Liver (tissue), 9 donors: ENCODE data around the gene ADAMTS6. TPM values are rescaled to one million over a fixed set of nuclear protein-coding genes. Genes with fewer than 3 reads are reported as not detected.

Source experiments
- DNase-seq: peaks from one replicate; pipeline ENCODE4 v3.0.0-alpha.2; 2017; ENCODE audit warnings: low spot score
- H3K27ac ChIP-seq, 2 donors: one replicate each; pipeline ENCODE4 v1.7.0; 2013; ENCODE audit warnings: inconsistent platforms in 2 of 2, low read length in 2 of 2, control low read depth in 1 of 2, low read depth in 1 of 2, mild to moderate bottlenecking in 1 of 2
- H3K27me3 ChIP-seq, 4 donors: one replicate each; pipeline versions ENCODE4 v1.6.1 to v1.7.0; 2013; ENCODE audit warnings: low read length in 3 of 4, inconsistent platforms in 1 of 4, mild to moderate bottlenecking in 1 of 4, moderate library complexity in 1 of 4; ENCODE audit not compliant: control insufficient read depth in 4 of 4, insufficient read depth in 4 of 4
- H3K36me3 ChIP-seq, 4 donors: one replicate each; pipeline versions ENCODE4 v1.6.1 to v1.7.0; 2013; ENCODE audit warnings: low read length in 3 of 4, mild to moderate bottlenecking in 3 of 4, low read depth in 1 of 4, moderate library complexity in 1 of 4; ENCODE audit not compliant: control insufficient read depth in 4 of 4, insufficient read depth in 3 of 4
- H3K4me1 ChIP-seq, 4 donors: one replicate each; pipeline versions ENCODE4 v1.6.1 to v1.7.0; 2013; ENCODE audit warnings: low read length in 3 of 4, mild to moderate bottlenecking in 3 of 4, moderate library complexity in 1 of 4; ENCODE audit not compliant: control insufficient read depth in 4 of 4, insufficient read depth in 4 of 4
- H3K4me3 ChIP-seq, 3 donors: one replicate each; pipeline versions ENCODE4 v1.6.1 to v1.7.0; 2013; ENCODE audit warnings: low read length in 3 of 3, control low read depth in 1 of 3, low read depth in 1 of 3, mild to moderate bottlenecking in 1 of 3
- H3K9ac ChIP-seq, 2 donors: one replicate each; pipeline ENCODE4 v1.7.0; 2013; ENCODE audit warnings: low read length in 2 of 2, mild to moderate bottlenecking in 2 of 2, moderate library complexity in 2 of 2, control low read depth in 1 of 2, low read depth in 1 of 2
- H3K9me3 ChIP-seq, 4 donors: one replicate each; pipeline versions ENCODE4 v1.6.1 to v1.7.0; 2013; ENCODE audit warnings: low read length in 3 of 4; ENCODE audit not compliant: control insufficient read depth in 4 of 4
- EGR1 ChIP-seq, 2 donors: IDR thresholded peaks; 2 replicates each; pipeline ENCODE4 v1.6.1; 2016 to 2018; ENCODE audit warnings: antibody characterized with exemption in 2 of 2, low read depth in 2 of 2
- FOXA1 ChIP-seq: IDR thresholded peaks from 2 replicates; pipeline ENCODE4 v1.6.1; 2016; ENCODE audit warnings: antibody characterized with exemption
- FOXA2 ChIP-seq: IDR thresholded peaks from 2 replicates; pipeline ENCODE4 v1.6.1; 2016; ENCODE audit warnings: antibody characterized with exemption
- GABPA ChIP-seq, 2 donors: IDR thresholded peaks in 1 of 2; conservative IDR thresholded peaks in 1 of 2; 2 replicates each; pipeline ENCODE4 v1.6.1; 2016; ENCODE audit warnings: antibody characterized with exemption in 2 of 2, mild to moderate bottlenecking in 1 of 2, moderate library complexity in 1 of 2
- HNF4A ChIP-seq, 2 donors: conservative IDR thresholded peaks; 2 replicates each; pipeline ENCODE4 v1.6.1; 2016; ENCODE audit warnings: antibody characterized with exemption in 2 of 2, mild to moderate bottlenecking in 2 of 2
- HNF4G ChIP-seq: IDR thresholded peaks from 2 replicates; pipeline ENCODE4 v1.6.1; 2016; ENCODE audit warnings: antibody characterized with exemption
- NR2F2 ChIP-seq: IDR thresholded peaks from 2 replicates; pipeline ENCODE4 v1.6.1; 2016; ENCODE audit warnings: antibody characterized with exemption
- RAD21 ChIP-seq, 2 donors: IDR thresholded peaks; 2 replicates each; pipeline ENCODE4 v1.6.1; 2016; ENCODE audit warnings: antibody characterized with exemption in 2 of 2, mild to moderate bottlenecking in 2 of 2
- RXRA ChIP-seq, 2 donors: IDR thresholded peaks; 2 replicates each; pipeline ENCODE4 v1.6.1; 2017 to 2018; ENCODE audit warnings: antibody characterized with exemption in 2 of 2, mild to moderate bottlenecking in 1 of 2
- SP1 ChIP-seq: IDR thresholded peaks from 2 replicates; pipeline ENCODE4 v1.6.1; 2018; ENCODE audit warnings: antibody characterized with exemption, mild to moderate bottlenecking
- TAF1 ChIP-seq: conservative IDR thresholded peaks from 2 replicates; pipeline ENCODE4 v1.6.1; 2016; ENCODE audit warnings: antibody characterized with exemption, mild to moderate bottlenecking
- YY1 ChIP-seq: IDR thresholded peaks from 2 replicates; pipeline ENCODE4 v1.6.1; 2016; ENCODE audit warnings: antibody characterized with exemption, mild to moderate bottlenecking
- WGBS: extraction: QIAGEN DNeasy Blood & Tissue Kit; methylation state at CpG from one replicate; pipeline ENCODE4 v1.1.7; 2013; 5-methylcytosine and 5-hydroxymethylcytosine counted together
- polyA plus RNA-seq, 2 donors: library from polyadenylated mRNA; stranded (reverse) in 1 of 2; unstranded in 1 of 2; fragments of 200-250 nt in 1 of 2; fragments of >200 nt in 1 of 2; fragmentation: Nextera tagmentation in 1 of 2; extraction: Ambion mirVana in 1 of 2; gene quantifications; one replicate each; pipeline versions ENCODE4 v1.2.1 to v1.2.3, GENCODE V29; 2013 to 2015
- total RNA-seq, 2 donors: library from RNA; depleted of rRNA; stranded (reverse); fragments of >200 nt; gene quantifications; one replicate each; pipeline ENCODE4 v1.2.3, GENCODE V29; 2014
- TF ChIP-seq, protein P1 (sequence below): IDR thresholded peaks from 2 replicates; pipeline ENCODE4 v1.6.1; 2016; ENCODE audit warnings: antibody characterized with exemption
- TF ChIP-seq, protein P2 (sequence below): IDR thresholded peaks from 2 replicates; pipeline ENCODE4 v1.6.1; 2016; ENCODE audit warnings: antibody characterized with exemption, mild to moderate bottlenecking
- TF ChIP-seq, protein P3 (sequence below): fragments of 150-350 bp; IDR thresholded peaks from 2 replicates; pipeline ENCODE4 v1.5.1; 2017; ENCODE audit warnings: improper control_type of control experiment, low read depth, low read length; ENCODE audit not compliant: missing input control
- TF ChIP-seq, protein P4 (sequence below): IDR thresholded peaks from 2 replicates; pipeline ENCODE4 v1.6.1; 2016; ENCODE audit warnings: antibody characterized with exemption
- TF ChIP-seq, protein P5 (sequence below): IDR thresholded peaks from 2 replicates; pipeline ENCODE4 v1.6.1; 2016; ENCODE audit warnings: antibody characterized with exemption
- donor health status: healthy.
- donor health status: healthy.
- donor health status: healthy.
- donor health status: healthy.
- donor health status: healthy.

Gene ADAMTS6
- total and polyA plus RNA-seq, 4 donors = 0.06 to 2.0 (median 0.59) TPM

DNA sequence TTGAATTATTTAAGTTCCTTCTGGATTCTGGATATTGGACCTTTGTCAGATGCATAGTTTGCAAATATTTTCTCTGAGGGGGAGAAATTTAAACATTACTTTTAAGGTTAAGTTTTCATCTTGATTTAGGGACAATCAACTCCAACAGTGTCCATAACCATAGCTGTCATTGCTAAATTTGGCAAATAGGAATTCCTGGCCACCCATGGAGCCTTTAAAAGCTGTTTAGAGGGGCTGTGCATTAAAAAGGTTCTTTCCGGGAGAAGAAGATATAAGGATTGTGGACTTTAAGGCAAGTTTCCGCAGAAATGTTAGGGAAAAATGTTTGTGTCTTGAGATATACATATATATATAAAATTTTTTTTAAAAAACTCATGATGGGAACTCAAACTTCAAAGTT, 339.7 kb downstream of the ADAMTS6 start:
- TF ChIP-seq GABPA (IDR thresholded peaks at IDR 0.05 in 1 of 2, conservative IDR thresholded peaks at IDR 0.05 in 1 of 2) (no peak), TAF1 (no peak), RAD21 (IDR thresholded peaks at IDR 0.05) (no peak), FOXA2 (no peak)
- TF ChIP-seq, protein P1, sequence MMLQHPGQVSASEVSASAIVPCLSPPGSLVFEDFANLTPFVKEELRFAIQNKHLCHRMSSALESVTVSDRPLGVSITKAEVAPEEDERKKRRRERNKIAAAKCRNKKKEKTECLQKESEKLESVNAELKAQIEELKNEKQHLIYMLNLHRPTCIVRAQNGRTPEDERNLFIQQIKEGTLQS = no peak

DNA sequence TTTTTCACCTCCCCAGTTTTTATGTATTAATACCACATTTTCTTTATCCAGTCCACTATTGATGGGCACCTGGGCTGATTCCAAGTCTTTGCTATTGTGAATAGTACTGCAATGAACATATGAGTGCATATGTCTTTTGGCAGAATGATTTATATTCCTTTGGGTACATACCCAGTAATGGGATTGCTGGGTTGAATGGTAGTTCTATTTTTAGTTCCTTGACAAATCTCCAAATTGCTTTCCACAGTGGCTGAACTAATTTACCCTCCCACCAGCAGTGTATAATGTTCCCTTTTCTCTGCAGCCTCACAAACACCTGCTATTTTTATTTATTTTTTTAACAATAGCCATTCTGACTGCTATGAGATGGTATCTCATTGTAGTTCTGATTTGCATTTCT, 340.2 kb downstream of the ADAMTS6 start:
- no peaks in the 10 kb centered on the region for H3K36me3 ChIP-seq
- H3K9me3 ChIP-seq = no peaks in the 10 kb centered on the region
- H3K4me3 ChIP-seq = no peak overlapping the region
- no peak for DNase-seq
- H3K4me1 ChIP-seq = no peaks in the 10 kb centered on the region
- TF ChIP-seq, protein P2, sequence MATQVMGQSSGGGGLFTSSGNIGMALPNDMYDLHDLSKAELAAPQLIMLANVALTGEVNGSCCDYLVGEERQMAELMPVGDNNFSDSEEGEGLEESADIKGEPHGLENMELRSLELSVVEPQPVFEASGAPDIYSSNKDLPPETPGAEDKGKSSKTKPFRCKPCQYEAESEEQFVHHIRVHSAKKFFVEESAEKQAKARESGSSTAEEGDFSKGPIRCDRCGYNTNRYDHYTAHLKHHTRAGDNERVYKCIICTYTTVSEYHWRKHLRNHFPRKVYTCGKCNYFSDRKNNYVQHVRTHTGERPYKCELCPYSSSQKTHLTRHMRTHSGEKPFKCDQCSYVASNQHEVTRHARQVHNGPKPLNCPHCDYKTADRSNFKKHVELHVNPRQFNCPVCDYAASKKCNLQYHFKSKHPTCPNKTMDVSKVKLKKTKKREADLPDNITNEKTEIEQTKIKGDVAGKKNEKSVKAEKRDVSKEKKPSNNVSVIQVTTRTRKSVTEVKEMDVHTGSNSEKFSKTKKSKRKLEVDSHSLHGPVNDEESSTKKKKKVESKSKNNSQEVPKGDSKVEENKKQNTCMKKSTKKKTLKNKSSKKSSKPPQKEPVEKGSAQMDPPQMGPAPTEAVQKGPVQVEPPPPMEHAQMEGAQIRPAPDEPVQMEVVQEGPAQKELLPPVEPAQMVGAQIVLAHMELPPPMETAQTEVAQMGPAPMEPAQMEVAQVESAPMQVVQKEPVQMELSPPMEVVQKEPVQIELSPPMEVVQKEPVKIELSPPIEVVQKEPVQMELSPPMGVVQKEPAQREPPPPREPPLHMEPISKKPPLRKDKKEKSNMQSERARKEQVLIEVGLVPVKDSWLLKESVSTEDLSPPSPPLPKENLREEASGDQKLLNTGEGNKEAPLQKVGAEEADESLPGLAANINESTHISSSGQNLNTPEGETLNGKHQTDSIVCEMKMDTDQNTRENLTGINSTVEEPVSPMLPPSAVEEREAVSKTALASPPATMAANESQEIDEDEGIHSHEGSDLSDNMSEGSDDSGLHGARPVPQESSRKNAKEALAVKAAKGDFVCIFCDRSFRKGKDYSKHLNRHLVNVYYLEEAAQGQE = no peak
- no peak for TF ChIP-seq NR2F2
- H3K9ac ChIP-seq = no peak overlapping the region
- H3K27ac ChIP-seq = no peak overlapping the region
- peaks cover 0 to 4% (median 0%) of the 10 kb centered on the region in 4 donors for H3K27me3 ChIP-seq

More for the DNA sequence above, 339.7 kb downstream of the ADAMTS6 start:
- no peak for DNase-seq
- no peaks in the 10 kb centered on the region for H3K9me3 ChIP-seq
- H3K9ac ChIP-seq = no peak overlapping the region
- no peak overlapping the region for H3K27ac ChIP-seq
- H3K36me3 ChIP-seq = no peaks in the 10 kb centered on the region
- H3K4me3 ChIP-seq = no peak overlapping the region
- H3K27me3 ChIP-seq = peaks cover 0 to 4% (median 0%) of the 10 kb centered on the region in 4 donors
- no peaks in the 10 kb centered on the region for H3K4me1 ChIP-seq
- 64% methylated on average over 2 of the region's 2 CpGs for WGBS

DNA sequence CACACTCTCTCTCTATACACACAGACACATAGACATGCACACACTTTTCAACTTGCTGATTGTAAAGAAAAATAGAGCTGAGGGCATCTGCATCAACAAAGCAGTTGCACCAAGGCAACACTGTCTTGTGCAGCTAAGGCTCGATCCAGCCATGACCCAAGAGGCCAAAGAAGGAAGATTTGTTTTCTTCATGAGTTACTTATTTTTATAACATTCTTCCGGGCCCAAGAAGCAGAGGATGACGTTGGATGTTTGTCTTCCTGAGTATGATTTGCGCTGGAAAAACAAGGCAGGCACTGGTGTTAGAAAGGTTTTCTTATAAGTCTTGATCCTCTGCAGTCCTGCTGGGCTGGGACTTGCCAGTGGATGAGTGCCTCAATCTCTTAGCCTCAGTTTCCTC, 344.1 kb downstream of the ADAMTS6 start:
- Histone ChIP-seq H3K36me3 (no peaks in the 10 kb centered on the region), H3K4me3 (no peak overlapping the region), H3K9ac (no peak overlapping the region), H3K4me1 (no peaks in the 10 kb centered on the region), H3K27me3 (no peaks in the 10 kb centered on the region), H3K27ac (no peak overlapping the region), H3K9me3 (no peaks in the 10 kb centered on the region)
- DNase-seq = no peak
- WGBS = 67% methylated on average over 4 of the region's 4 CpGs
- TF ChIP-seq EGR1 (IDR thresholded peaks at IDR 0.05; ENCODE audit: low read depth in 2 of 2) (no peak), YY1 (no peak), HNF4A (conservative IDR thresholded peaks at IDR 0.05) (no peak), NR2F2 (no peak), HNF4G (no peak), GABPA (IDR thresholded peaks at IDR 0.05 in 1 of 2, conservative IDR thresholded peaks at IDR 0.05 in 1 of 2) (no peak), SP1 (no peak), TAF1 (no peak), RAD21 (IDR thresholded peaks at IDR 0.05) (no peak), RXRA (IDR thresholded peaks at IDR 0.05) (no peak), FOXA1 (no peak), FOXA2 (no peak)
- TF ChIP-seq, protein P3, sequence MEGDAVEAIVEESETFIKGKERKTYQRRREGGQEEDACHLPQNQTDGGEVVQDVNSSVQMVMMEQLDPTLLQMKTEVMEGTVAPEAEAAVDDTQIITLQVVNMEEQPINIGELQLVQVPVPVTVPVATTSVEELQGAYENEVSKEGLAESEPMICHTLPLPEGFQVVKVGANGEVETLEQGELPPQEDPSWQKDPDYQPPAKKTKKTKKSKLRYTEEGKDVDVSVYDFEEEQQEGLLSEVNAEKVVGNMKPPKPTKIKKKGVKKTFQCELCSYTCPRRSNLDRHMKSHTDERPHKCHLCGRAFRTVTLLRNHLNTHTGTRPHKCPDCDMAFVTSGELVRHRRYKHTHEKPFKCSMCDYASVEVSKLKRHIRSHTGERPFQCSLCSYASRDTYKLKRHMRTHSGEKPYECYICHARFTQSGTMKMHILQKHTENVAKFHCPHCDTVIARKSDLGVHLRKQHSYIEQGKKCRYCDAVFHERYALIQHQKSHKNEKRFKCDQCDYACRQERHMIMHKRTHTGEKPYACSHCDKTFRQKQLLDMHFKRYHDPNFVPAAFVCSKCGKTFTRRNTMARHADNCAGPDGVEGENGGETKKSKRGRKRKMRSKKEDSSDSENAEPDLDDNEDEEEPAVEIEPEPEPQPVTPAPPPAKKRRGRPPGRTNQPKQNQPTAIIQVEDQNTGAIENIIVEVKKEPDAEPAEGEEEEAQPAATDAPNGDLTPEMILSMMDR = no peak
- TF ChIP-seq, protein P4, sequence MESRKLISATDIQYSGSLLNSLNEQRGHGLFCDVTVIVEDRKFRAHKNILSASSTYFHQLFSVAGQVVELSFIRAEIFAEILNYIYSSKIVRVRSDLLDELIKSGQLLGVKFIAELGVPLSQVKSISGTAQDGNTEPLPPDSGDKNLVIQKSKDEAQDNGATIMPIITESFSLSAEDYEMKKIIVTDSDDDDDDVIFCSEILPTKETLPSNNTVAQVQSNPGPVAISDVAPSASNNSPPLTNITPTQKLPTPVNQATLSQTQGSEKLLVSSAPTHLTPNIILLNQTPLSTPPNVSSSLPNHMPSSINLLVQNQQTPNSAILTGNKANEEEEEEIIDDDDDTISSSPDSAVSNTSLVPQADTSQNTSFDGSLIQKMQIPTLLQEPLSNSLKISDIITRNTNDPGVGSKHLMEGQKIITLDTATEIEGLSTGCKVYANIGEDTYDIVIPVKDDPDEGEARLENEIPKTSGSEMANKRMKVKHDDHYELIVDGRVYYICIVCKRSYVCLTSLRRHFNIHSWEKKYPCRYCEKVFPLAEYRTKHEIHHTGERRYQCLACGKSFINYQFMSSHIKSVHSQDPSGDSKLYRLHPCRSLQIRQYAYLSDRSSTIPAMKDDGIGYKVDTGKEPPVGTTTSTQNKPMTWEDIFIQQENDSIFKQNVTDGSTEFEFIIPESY = no peak
- TF ChIP-seq, protein P5, sequence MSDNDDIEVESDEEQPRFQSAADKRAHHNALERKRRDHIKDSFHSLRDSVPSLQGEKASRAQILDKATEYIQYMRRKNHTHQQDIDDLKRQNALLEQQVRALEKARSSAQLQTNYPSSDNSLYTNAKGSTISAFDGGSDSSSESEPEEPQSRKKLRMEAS = no peak
- TF ChIP-seq, protein P2 = no peak
